Panc1 (cell line): Measurements from ENCODE around the gene NADSYN1. TPM values are rescaled to one million over a fixed set of nuclear protein-coding genes. Genes with fewer than 3 reads are reported as not detected.
"Not testable (repeated sequence)": the region's sequence is repeated elsewhere in the genome, so short reads cannot be mapped to it uniquely, and the experiment has no call there.

Experiments used
- ATAC-seq: fragments of 200-7000 bp; cut with Tn5 transposase; 2 replicates; pipeline ENCODE4 v1.9.1; 2020; ENCODE audit warnings: mild to moderate bottlenecking, moderate library complexity
- BruUV-seq: library from RNA; stranded (reverse); fragments of 400-500 nt; replicated peaks from 2 replicates; lab custom pipeline; 2021; lab: Mats Ljungman, UMichigan
- CTCF ChIA-PET: fragments of 300-600 bp; sonication (Branson Sonifier 250); formaldehyde crosslinking; loops from one replicate; lab custom pipeline; 2022; ENCODE audit warnings: antibody characterized with exemption; lab: Charles Lee
- POLR2A ChIA-PET: fragments of 300-600 bp; sonication (Branson Sonifier 250); formaldehyde crosslinking; loops from one replicate; lab custom pipeline; 2022; ENCODE audit warnings: antibody characterized with exemption; lab: Charles Lee
- DNase-seq: peaks from one replicate; pipeline ENCODE4 v3.0.0-alpha.2; 2010; ENCODE audit warnings: low read depth, low spot score
- H3K27ac ChIP-seq: 2 replicates; pipeline ENCODE4 v1.5.1; 2011; ENCODE audit warnings: mild to moderate bottlenecking, low read length, inconsistent platforms
- H3K27me3 ChIP-seq: fragments of 200-500 bp; sonication (Bioruptor generic); 2 replicates; pipeline ENCODE4 v1.6.0; 2014; ENCODE audit warnings: low read length, inconsistent platforms; ENCODE audit not compliant: control insufficient read depth, insufficient read depth
- H3K36me3 ChIP-seq: fragments of 200-500 bp; sonication (Bioruptor generic); 2 replicates; pipeline ENCODE4 v1.5.1; 2014; ENCODE audit warnings: inconsistent platforms, mild to moderate bottlenecking, low read length, moderate library complexity; ENCODE audit not compliant: control insufficient read depth, insufficient read depth
- H3K4me1 ChIP-seq: 2 replicates; pipeline ENCODE4 v1.5.1; 2011; ENCODE audit warnings: inconsistent platforms, mild to moderate bottlenecking, low read length, moderate library complexity; ENCODE audit not compliant: control insufficient read depth, insufficient read depth
- H3K4me3 ChIP-seq, 2 experiments: 2 replicates each; pipeline ENCODE4 v1.5.1; 2011 to 2012; ENCODE audit warnings: low read depth in 2 of 2, low read length in 2 of 2, mild to moderate bottlenecking in 2 of 2, inconsistent platforms in 1 of 2, moderate library complexity in 1 of 2
- H3K9me3 ChIP-seq: fragments of 200-500 bp; sonication (Bioruptor generic); 2 replicates; pipeline ENCODE4 v1.5.1; 2014; ENCODE audit warnings: low read depth, mild to moderate bottlenecking, inconsistent platforms, low read length, moderate library complexity; ENCODE audit not compliant: control insufficient read depth, insufficient read depth
- POLR2AphosphoS5 ChIP-seq: IDR thresholded peaks from 2 replicates; pipeline ENCODE4 v1.6.1; 2012; ENCODE audit warnings: mild to moderate bottlenecking, low read depth, low read length, moderate library complexity
- SIN3A ChIP-seq: IDR thresholded peaks from 2 replicates; pipeline ENCODE4 v1.6.1; 2012; ENCODE audit warnings: low read depth, mild to moderate bottlenecking, low read length, moderate library complexity, borderline replicate concordance; ENCODE audit not compliant: insufficient read depth
- TCF7L2 ChIP-seq: IDR thresholded peaks from 2 replicates; pipeline ENCODE4 v1.6.1; 2011; ENCODE audit warnings: mild to moderate bottlenecking, low read depth, low read length, inconsistent platforms
- in situ Hi-C: cut with HindIII; loops from 2 replicates; pipeline ENCODE4 v1.10.0; 2016; ENCODE audit warnings: low sequenced_read_pairs, low pct_unique_long_range_greater_than_20kb
- intact Hi-C: fragments of 100-400 bp; cut with micrococcal nuclease; formaldehyde crosslinking; loops from one replicate; pipeline ENCODE4 v1.10.0; 2022; ENCODE audit not compliant: unreplicated experiment
- total RNA-seq: library from RNA; stranded (reverse); gene quantifications from one replicate; pipeline ENCODE4 v1.2.1, GENCODE V29; 2021; ENCODE audit not compliant: unreplicated experiment
- TF ChIP-seq, protein P1 (sequence below), 2 experiments: IDR thresholded peaks; 2 replicates each; pipeline ENCODE4 v1.6.1; 2011 to 2012; ENCODE audit warnings: low read depth in 2 of 2, control low read depth in 1 of 2, low read length in 1 of 2, mild to moderate bottlenecking in 1 of 2, moderate library complexity in 1 of 2; ENCODE audit not compliant: insufficient read depth in 1 of 2
- TF ChIP-seq, protein P2 (sequence below): fragments of 450-650 bp; IDR thresholded peaks from 2 replicates; pipeline ENCODE4 v1.5.1; 2017; ENCODE audit warnings: mild to moderate bottlenecking

The NADSYN1 gene
- total RNA-seq, 1 experiment from 2014 or later, result 76.1 TPM

DNA sequence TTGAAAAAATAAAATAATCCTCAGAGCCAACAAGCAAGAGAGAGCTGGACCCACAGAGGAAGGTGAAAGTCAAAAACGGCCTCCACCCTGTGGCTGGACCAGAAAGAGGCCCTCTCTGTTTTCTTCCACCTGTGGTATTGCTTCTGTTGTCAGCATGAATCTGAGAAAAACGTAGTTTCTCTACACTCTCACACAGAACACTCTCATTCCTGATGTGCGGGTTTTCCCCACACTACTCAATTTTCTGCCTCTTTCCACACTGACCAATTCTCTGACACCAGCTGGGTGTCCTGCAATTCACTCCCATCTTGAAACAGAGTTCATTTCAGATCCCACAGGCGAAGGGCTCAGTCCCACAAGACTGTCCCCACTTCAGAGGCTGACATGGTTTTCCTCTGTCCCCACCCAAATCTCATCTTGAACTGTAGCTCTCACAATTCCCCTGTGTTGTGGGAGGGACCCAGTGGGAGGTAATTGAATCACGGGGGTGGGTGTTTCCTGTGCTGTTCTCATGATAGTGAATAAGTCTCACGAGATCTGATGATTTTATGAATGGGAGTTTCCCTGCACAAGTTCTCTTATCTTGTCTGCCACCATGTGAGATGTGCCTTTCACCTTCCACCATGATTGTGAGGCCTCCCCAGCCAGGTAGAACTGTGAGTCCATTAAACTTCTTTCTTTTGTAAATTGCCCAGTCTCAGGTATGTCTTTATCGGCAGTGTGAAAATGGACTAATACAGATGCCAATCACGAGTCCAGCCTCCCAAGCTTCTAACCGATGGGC is 87.7 kb downstream of the NADSYN1 start:
- intact Hi-C loops, DNase-seq: not testable (repeated sequence)

DNA sequence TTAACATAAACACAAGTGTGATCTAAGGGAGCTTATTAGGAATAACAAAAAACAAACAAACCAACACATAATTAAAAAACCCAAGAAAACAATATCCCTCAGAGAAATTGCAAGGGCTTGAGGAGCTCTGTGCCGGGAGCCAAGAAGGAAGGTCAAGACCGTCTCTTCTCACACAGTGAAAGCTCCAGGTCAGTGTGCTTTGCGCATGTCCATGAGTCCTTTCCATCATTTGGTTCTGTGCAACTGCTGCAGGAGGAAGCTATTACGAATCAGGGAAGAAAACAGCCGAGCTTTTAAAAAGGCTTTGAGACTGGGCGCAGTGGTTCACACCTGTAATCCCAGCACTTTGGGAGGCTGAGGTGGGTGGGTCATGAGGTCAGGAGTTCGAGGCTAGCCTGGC is 89.4 kb downstream of the NADSYN1 start:
- no peak for TF ChIP-seq POLR2AphosphoS5
- TF ChIP-seq TCF7L2, result no peak
- TF ChIP-seq, protein P1, sequence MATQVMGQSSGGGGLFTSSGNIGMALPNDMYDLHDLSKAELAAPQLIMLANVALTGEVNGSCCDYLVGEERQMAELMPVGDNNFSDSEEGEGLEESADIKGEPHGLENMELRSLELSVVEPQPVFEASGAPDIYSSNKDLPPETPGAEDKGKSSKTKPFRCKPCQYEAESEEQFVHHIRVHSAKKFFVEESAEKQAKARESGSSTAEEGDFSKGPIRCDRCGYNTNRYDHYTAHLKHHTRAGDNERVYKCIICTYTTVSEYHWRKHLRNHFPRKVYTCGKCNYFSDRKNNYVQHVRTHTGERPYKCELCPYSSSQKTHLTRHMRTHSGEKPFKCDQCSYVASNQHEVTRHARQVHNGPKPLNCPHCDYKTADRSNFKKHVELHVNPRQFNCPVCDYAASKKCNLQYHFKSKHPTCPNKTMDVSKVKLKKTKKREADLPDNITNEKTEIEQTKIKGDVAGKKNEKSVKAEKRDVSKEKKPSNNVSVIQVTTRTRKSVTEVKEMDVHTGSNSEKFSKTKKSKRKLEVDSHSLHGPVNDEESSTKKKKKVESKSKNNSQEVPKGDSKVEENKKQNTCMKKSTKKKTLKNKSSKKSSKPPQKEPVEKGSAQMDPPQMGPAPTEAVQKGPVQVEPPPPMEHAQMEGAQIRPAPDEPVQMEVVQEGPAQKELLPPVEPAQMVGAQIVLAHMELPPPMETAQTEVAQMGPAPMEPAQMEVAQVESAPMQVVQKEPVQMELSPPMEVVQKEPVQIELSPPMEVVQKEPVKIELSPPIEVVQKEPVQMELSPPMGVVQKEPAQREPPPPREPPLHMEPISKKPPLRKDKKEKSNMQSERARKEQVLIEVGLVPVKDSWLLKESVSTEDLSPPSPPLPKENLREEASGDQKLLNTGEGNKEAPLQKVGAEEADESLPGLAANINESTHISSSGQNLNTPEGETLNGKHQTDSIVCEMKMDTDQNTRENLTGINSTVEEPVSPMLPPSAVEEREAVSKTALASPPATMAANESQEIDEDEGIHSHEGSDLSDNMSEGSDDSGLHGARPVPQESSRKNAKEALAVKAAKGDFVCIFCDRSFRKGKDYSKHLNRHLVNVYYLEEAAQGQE (IDR thresholded peaks at IDR 0.05; ENCODE audit: insufficient read depth in 1 of 2, low read depth in 2 of 2, low read length in 1 of 2), result no peak
- TF ChIP-seq SIN3A, result no peak
- TF ChIP-seq, protein P2, sequence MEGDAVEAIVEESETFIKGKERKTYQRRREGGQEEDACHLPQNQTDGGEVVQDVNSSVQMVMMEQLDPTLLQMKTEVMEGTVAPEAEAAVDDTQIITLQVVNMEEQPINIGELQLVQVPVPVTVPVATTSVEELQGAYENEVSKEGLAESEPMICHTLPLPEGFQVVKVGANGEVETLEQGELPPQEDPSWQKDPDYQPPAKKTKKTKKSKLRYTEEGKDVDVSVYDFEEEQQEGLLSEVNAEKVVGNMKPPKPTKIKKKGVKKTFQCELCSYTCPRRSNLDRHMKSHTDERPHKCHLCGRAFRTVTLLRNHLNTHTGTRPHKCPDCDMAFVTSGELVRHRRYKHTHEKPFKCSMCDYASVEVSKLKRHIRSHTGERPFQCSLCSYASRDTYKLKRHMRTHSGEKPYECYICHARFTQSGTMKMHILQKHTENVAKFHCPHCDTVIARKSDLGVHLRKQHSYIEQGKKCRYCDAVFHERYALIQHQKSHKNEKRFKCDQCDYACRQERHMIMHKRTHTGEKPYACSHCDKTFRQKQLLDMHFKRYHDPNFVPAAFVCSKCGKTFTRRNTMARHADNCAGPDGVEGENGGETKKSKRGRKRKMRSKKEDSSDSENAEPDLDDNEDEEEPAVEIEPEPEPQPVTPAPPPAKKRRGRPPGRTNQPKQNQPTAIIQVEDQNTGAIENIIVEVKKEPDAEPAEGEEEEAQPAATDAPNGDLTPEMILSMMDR, result no peak
- Histone ChIP-seq H3K27me3 (peaks cover 2% of the 10 kb centered on the region; the same call in 1 of the 2 replicates), H3K36me3 (no peaks in the 10 kb centered on the region), H3K9me3 (no peaks in the 10 kb centered on the region), H3K27ac (no peak overlapping the region), H3K4me3 (no peak overlapping the region), H3K4me1 (no peaks in the 10 kb centered on the region)
- in situ Hi-C loops, result no loop called here
- CTCF ChIA-PET, result no interaction called here
- DNase-seq (no peak), ATAC-seq (no peak)
- BruUV-seq, result no TSS peak
- intact Hi-C loops, result no loop called here
- POLR2A ChIA-PET, result no interaction called here

More for the DNA sequence above, 87.7 kb downstream of the NADSYN1 start:
- H3K9me3 ChIP-seq, CTCF ChIA-PET, in situ Hi-C loops, H3K4me1 ChIP-seq, ATAC-seq, POLR2A ChIA-PET, H3K27ac ChIP-seq, H3K4me3 ChIP-seq, H3K36me3 ChIP-seq, H3K27me3 ChIP-seq, BruUV-seq: not testable (repeated sequence)
